H1 (cell line): ENCODE results near the gene PTPRH. TPM values are rescaled to one million over a fixed set of nuclear protein-coding genes. Genes with fewer than 3 reads are reported as not detected.

Experiments used
- CTCF ChIA-PET: fragments of 300-600 bp; sonication (Branson Sonifier 250); formaldehyde crosslinking; loops from one replicate; lab custom pipeline; 2021; ENCODE audit not compliant: partially characterized antibody; lab: Charles Lee
- POLR2A ChIA-PET: fragments of 300-600 bp; sonication (Branson Sonifier 250); formaldehyde crosslinking; loops from one replicate; lab custom pipeline; 2021; ENCODE audit warnings: inconsistent platforms; ENCODE audit not compliant: partially characterized antibody; lab: Charles Lee
- DNase-seq, 2 experiments: peaks; one replicate each; pipeline versions ENCODE4 v3.0.0 to v3.0.0-alpha.2; 2010 to 2022; ENCODE audit warnings: low spot score in 2 of 2, low read depth in 1 of 2, mixed read lengths in 1 of 2
- FAIRE-seq: peaks from 2 replicates; lab custom pipeline; 2011; peaks lifted over from hg19 to GRCh38; lab: Jason Lieb, UNC
- H2AFZ ChIP-seq: 2 replicates; pipeline ENCODE4 v1.8.1; 2012; ENCODE audit warnings: low read length, inconsistent platforms
- H2AK5ac ChIP-seq: 2 replicates; pipeline ENCODE4 v1.6.1; 2013; ENCODE audit warnings: low read depth, low read length
- H2BK120ac ChIP-seq: replicated peaks from 2 replicates; pipeline ENCODE3; 2013; ENCODE audit warnings: low read depth, low read length, inconsistent platforms
- H2BK12ac ChIP-seq: 2 replicates; pipeline ENCODE4 v1.6.1; 2013; ENCODE audit warnings: low read depth, low read length
- H2BK15ac ChIP-seq: 2 replicates; pipeline ENCODE4 v1.6.1; 2013; ENCODE audit warnings: low read length
- H2BK20ac ChIP-seq: 2 replicates; pipeline ENCODE4 v1.6.1; 2013; ENCODE audit warnings: low read length
- H2BK5ac ChIP-seq: 2 replicates; pipeline ENCODE4 v1.6.1; 2013; ENCODE audit warnings: low read depth, low read length
- H3K14ac ChIP-seq: 2 replicates; pipeline ENCODE4 v1.6.1; 2013; ENCODE audit warnings: inconsistent platforms; ENCODE audit not compliant: insufficient read length
- H3K18ac ChIP-seq: 2 replicates; pipeline ENCODE4 v1.6.1; 2013; ENCODE audit warnings: low read length; ENCODE audit errors: extremely low read depth
- H3K23ac ChIP-seq: 2 replicates; pipeline ENCODE4 v1.6.1; 2013; ENCODE audit warnings: inconsistent platforms; ENCODE audit not compliant: insufficient read length
- H3K23me2 ChIP-seq: 2 replicates; pipeline ENCODE4 v1.6.1; 2013; ENCODE audit warnings: low read depth, low read length
- H3K27ac ChIP-seq: 2 replicates; pipeline ENCODE4 v1.6.1; 2011; ENCODE audit warnings: low read depth, low read length, inconsistent platforms
- H3K27me3 ChIP-seq, 4 experiments: replicated peaks in 1 of 4; 1 replicate in 1 of 4; 2 replicates in 3 of 4; pipeline versions ENCODE4 v1.6.1 to v1.8.1; 2011 to 2013; ENCODE audit warnings: low read length in 3 of 4, mild to moderate bottlenecking in 3 of 4, inconsistent platforms in 2 of 4, mixed read lengths in 2 of 4, moderate library complexity in 1 of 4; ENCODE audit not compliant: control insufficient read depth in 3 of 4, insufficient read depth in 3 of 4; ENCODE audit errors: extremely low read depth in 1 of 4
- H3K36me3 ChIP-seq, 4 experiments: 2 replicates each; pipeline versions ENCODE4 v1.6.1 to v1.8.1; 2011 to 2013; ENCODE audit warnings: mild to moderate bottlenecking in 4 of 4, low read length in 3 of 4, moderate library complexity in 2 of 4, control low read depth in 1 of 4, inconsistent platforms in 1 of 4; ENCODE audit not compliant: insufficient read depth in 4 of 4, control insufficient read depth in 2 of 4
- H3K4ac ChIP-seq: replicated peaks from 2 replicates; pipeline ENCODE3; 2013; ENCODE audit warnings: low read length, low read depth, mixed read lengths, inconsistent platforms; ENCODE audit not compliant: insufficient read length
- H3K4me1 ChIP-seq, 4 experiments: replicated peaks in 1 of 4; 1 replicate in 1 of 4; 2 replicates in 3 of 4; pipeline versions ENCODE4 v1.6.1 to v1.8.1; 2011 to 2013; ENCODE audit warnings: low read length in 3 of 4, inconsistent platforms in 2 of 4, mixed read lengths in 1 of 4; ENCODE audit not compliant: insufficient read depth in 4 of 4, control insufficient read depth in 3 of 4
- H3K4me2 ChIP-seq, 2 experiments: 2 replicates each; pipeline versions ENCODE4 v1.6.1 to v1.8.1; 2011 to 2013; ENCODE audit warnings: low read depth in 2 of 2, low read length in 2 of 2, control low read depth in 1 of 2, inconsistent platforms in 1 of 2, mild to moderate bottlenecking in 1 of 2; ENCODE audit not compliant: insufficient read depth in 1 of 2
- H3K4me3 ChIP-seq, 4 experiments: fragments of 200-600, 300-600 bp in 1 of 4; sonication (generic), shearing (Covaris generic), sonication (Bioruptor Twin) in 1 of 4; 2 replicates each; pipeline versions ENCODE4 v1.5.1 to v1.8.1; 2011 to 2016; ENCODE audit warnings: low read length in 4 of 4, low read depth in 3 of 4, control low read depth in 2 of 4, inconsistent platforms in 2 of 4, mild to moderate bottlenecking in 2 of 4, mixed read lengths in 1 of 4, moderate library complexity in 1 of 4; ENCODE audit not compliant: insufficient read depth in 2 of 4; ENCODE audit errors: extremely low read depth in 1 of 4
- H3K56ac ChIP-seq: replicated peaks from 2 replicates; pipeline ENCODE3; 2013; ENCODE audit warnings: low read depth, mild to moderate bottlenecking, mixed read lengths, low read length, inconsistent platforms; ENCODE audit not compliant: insufficient read length
- H3K79me1 ChIP-seq: 2 replicates; pipeline ENCODE4 v1.6.1; 2013; ENCODE audit warnings: low read depth, low read length, control low read depth
- H3K79me2 ChIP-seq, 2 experiments: 2 replicates each; pipeline versions ENCODE4 v1.6.1 to v1.8.1; 2012 to 2013; ENCODE audit warnings: low read length in 2 of 2, mild to moderate bottlenecking in 2 of 2, inconsistent platforms in 1 of 2; ENCODE audit not compliant: insufficient read depth in 2 of 2, control insufficient read depth in 1 of 2
- H3K9ac ChIP-seq, 4 experiments: replicated peaks in 1 of 4; 1 replicate in 1 of 4; 2 replicates in 3 of 4; pipeline versions ENCODE4 v1.6.1 to v1.8.1; 2011 to 2013; ENCODE audit warnings: low read depth in 3 of 4, low read length in 3 of 4, control low read depth in 2 of 4, mild to moderate bottlenecking in 2 of 4, moderate library complexity in 2 of 4, inconsistent platforms in 1 of 4; ENCODE audit errors: extremely low read depth in 1 of 4
- H3K9me3 ChIP-seq, 2 experiments: 2 replicates each; pipeline versions ENCODE4 v1.6.1 to v1.8.1; 2012 to 2013; ENCODE audit warnings: mild to moderate bottlenecking in 2 of 2, moderate library complexity in 2 of 2, control low read depth in 1 of 2, inconsistent platforms in 1 of 2, low read depth in 1 of 2, low read length in 1 of 2, mixed read lengths in 1 of 2; ENCODE audit not compliant: insufficient read depth in 2 of 2
- H4K20me1 ChIP-seq, 2 experiments: replicated peaks in 1 of 2; 2 replicates each; pipeline versions ENCODE3 to v1.8.1; 2011 to 2013; ENCODE audit warnings: inconsistent platforms in 2 of 2, low read length in 2 of 2, mild to moderate bottlenecking in 1 of 2; ENCODE audit not compliant: insufficient read depth in 2 of 2, control insufficient read depth in 1 of 2
- H4K5ac ChIP-seq: 2 replicates; pipeline ENCODE4 v1.6.1; 2013; ENCODE audit warnings: low read length, low read depth, mixed read lengths, inconsistent platforms; ENCODE audit not compliant: insufficient read length
- H4K8ac ChIP-seq: 2 replicates; pipeline ENCODE4 v1.8.0; 2013; ENCODE audit warnings: mild to moderate bottlenecking, moderate library complexity, low read length, inconsistent platforms; ENCODE audit not compliant: insufficient read depth; ENCODE audit errors: extremely low read depth
- H4K91ac ChIP-seq: replicated peaks from 2 replicates; pipeline ENCODE3; 2013; ENCODE audit warnings: low read length, mixed read lengths, inconsistent platforms; ENCODE audit not compliant: insufficient read length
- ATF2 ChIP-seq: IDR thresholded peaks from 2 replicates; pipeline ENCODE4 v1.6.1; 2012; ENCODE audit warnings: low read length, inconsistent platforms
- ATF3 ChIP-seq: IDR thresholded peaks from 2 replicates; pipeline ENCODE4 v1.6.1; 2011; ENCODE audit warnings: low read depth, mild to moderate bottlenecking, low read length; ENCODE audit not compliant: insufficient read depth
- CEBPB ChIP-seq: IDR thresholded peaks from 2 replicates; pipeline ENCODE4 v1.6.1; 2012; ENCODE audit warnings: low read depth, low read length
- EP300 ChIP-seq, 2 experiments: IDR thresholded peaks; 1 replicate in 1 of 2; 2 replicates in 1 of 2; pipeline ENCODE4 v1.6.1; 2011 to 2012; ENCODE audit warnings: low read depth in 2 of 2, low read length in 2 of 2, mild to moderate bottlenecking in 2 of 2, borderline replicate concordance in 1 of 2, inconsistent platforms in 1 of 2, moderate library complexity in 1 of 2
- PHF8 ChIP-seq: fragments of 200-600 bp; sonication (generic); conservative IDR thresholded peaks from 2 replicates; pipeline ENCODE4 v1.7.1; 2012; ENCODE audit warnings: low read depth, mild to moderate bottlenecking, inconsistent platforms, low read length, moderate library complexity
- SAP30 ChIP-seq: fragments of 300-600 bp; sonication (generic); IDR thresholded peaks from 2 replicates; pipeline ENCODE4 v1.7.1; 2012; ENCODE audit warnings: low read length, moderate library complexity, mild to moderate bottlenecking, inconsistent platforms; ENCODE audit not compliant: insufficient read depth, insufficient replicate concordance
- SIX5 ChIP-seq: IDR thresholded peaks from 2 replicates; pipeline ENCODE4 v1.6.1; 2011; ENCODE audit warnings: mild to moderate bottlenecking, low read depth, low read length
- SP1 ChIP-seq: IDR thresholded peaks from 2 replicates; pipeline ENCODE4 v1.6.1; 2011; ENCODE audit warnings: low read depth, low read length
- TBP ChIP-seq: IDR thresholded peaks from 2 replicates; pipeline ENCODE4 v1.6.1; 2011; ENCODE audit warnings: low read depth, low read length, improper control_type of control experiment
- TCF12 ChIP-seq: IDR thresholded peaks from 2 replicates; pipeline ENCODE4 v1.6.1; 2011; ENCODE audit warnings: low read depth, mild to moderate bottlenecking, low read length
- WGBS, 2 experiments: shearing (Covaris generic) in 1 of 2; methylation state at CpG; one replicate each; pipeline versions ENCODE4 v1.1.6 to v1.1.7; 2013 to 2015; ENCODE audit warnings: low lambda C conversion rate in 2 of 2, mixed read lengths in 2 of 2, inconsistent platforms in 1 of 2, low coverage in 1 of 2, missing lambda C conversion rate in 1 of 2; ENCODE audit not compliant: insufficient replicate concordance in 2 of 2, insufficient coverage in 1 of 2, insufficient read length in 1 of 2; ENCODE audit errors: extremely low coverage in 1 of 2, missing lambda C conversion rate in 1 of 2; 5-methylcytosine and 5-hydroxymethylcytosine counted together
- polyA plus RNA-seq, 7 experiments: library from polyadenylated mRNA; depleted of rRNA in 3 of 7; stranded (reverse) in 5 of 7; unstranded in 2 of 7; fragments of >200 nt in 5 of 7; fragments of 200-250 nt in 2 of 7; gene quantifications; 1 replicate in 5 of 7; 2 replicates in 1 of 7; 4 replicates in 1 of 7; pipeline versions ENCODE4 v1.2.1 to v1.2.3, GENCODE V29; 2011 to 2013; ENCODE audit warnings: missing spikeins in 2 of 7, mixed read lengths in 2 of 7
- total RNA-seq: library from RNA; stranded (reverse); fragmentation: NEBNext Ultra II Directional; extraction: Animal tissue kit (Norgen Biotek cat#: 25700); gene quantifications from 2 replicates; pipeline ENCODE4 v1.2.1, GENCODE V29; 2021

Gene PTPRH
- total and polyA plus RNA-seq, 2 of the 8 experiments (the other 6 are each of a cell fraction or from before 2014, with no cell fraction given), result 0.30 to 0.39 TPM

DNA sequence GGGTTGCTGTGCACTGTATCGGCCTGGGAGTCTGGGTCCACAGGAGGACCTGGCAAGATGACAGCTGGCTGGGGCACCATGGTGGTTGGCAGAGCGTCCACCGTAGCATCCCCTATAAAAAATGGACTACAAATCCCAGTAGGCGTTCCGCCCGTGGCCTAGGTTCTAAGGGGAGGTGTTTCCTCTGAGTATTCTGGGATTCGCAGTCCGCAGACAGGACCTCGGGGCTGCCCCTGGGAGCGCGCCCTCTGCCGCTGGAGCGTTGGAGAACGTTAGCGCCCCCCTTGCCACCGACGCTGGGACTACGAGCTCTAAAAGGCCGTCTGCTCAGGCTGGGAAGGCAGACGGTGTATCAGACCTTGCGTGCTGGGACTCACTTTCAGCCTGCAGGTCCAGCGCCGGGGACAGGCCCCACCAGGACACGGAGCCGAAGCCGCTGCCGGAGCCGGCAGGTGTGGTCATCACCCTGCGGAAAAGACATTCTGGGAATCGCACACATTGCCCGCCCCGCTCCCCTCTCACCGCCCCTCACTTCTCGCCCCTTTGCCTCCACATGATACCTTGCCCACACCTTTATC lies 43.3 kb downstream of the PTPRH start:
- H3K79me1 ChIP-seq, result no peaks in the 10 kb centered on the region
- 2% methylated on average over 32 of the region's 34 CpGs; no CpG with 5 or more reads in 1 of the 2 experiments for WGBS, 2 experiments
- H4K20me1 ChIP-seq, result peaks cover 0 to 1% of the 10 kb centered on the region in 2 experiments
- peaks cover 2 to 5% (median 4%) of the 10 kb centered on the region in 4 experiments; a peak in 5 of 7 replicates for H3K4me1 ChIP-seq
- no peaks in the 10 kb centered on the region for H3K9me3 ChIP-seq
- no peak overlapping the region for H3K14ac ChIP-seq
- H3K56ac ChIP-seq, result no peak overlapping the region
- H2BK20ac ChIP-seq, result no peak overlapping the region
- no peak overlapping the region for H3K23ac ChIP-seq
- no peak overlapping the region for H2BK15ac ChIP-seq
- ChIA-PET POLR2A (interaction anchor here (0.6 to 2.4 kb wide), 11 partner anchors 9 to 241 kb away, joined by 3 to 9 read pairs (median 6); partner anchors contain the start of genes TNNT1 and UBE2S), CTCF (interaction anchor here (0.6 to 3.4 kb wide), 34 partner anchors 8 to 287 kb away, joined by 3 to 55 read pairs (median 4); partner anchors contain the start of genes SYT5 and TNNI3)
- H3K79me2 ChIP-seq, result no peaks in the 10 kb centered on the region
- H3K23me2 ChIP-seq, result peaks cover 4% of the 10 kb centered on the region; the same call in 1 of the 2 replicates
- no peak overlapping the region for H3K27ac ChIP-seq
- FAIRE-seq (peak; percentile 90), DNase-seq (peak in 1 of 2 experiments; percentile 91)
- no peak overlapping the region; the same call in 1 of the 2 replicates for H2BK5ac ChIP-seq
- no peak overlapping the region for H2AK5ac ChIP-seq
- no peak overlapping the region for H3K9ac ChIP-seq
- no peak overlapping the region for H4K5ac ChIP-seq
- H2AFZ ChIP-seq, result no peak overlapping the region
- H3K36me3 ChIP-seq, result no peaks in the 10 kb centered on the region
- no peak overlapping the region for H3K18ac ChIP-seq
- no peak overlapping the region for H4K8ac ChIP-seq
- no peak overlapping the region for H4K91ac ChIP-seq
- H3K4me2 ChIP-seq, result peak overlapping the region; percentile 91 to 96
- peaks cover 5 to 31% (median 15%) of the 10 kb centered on the region in 4 experiments; a peak in 6 of 7 replicates for H3K27me3 ChIP-seq
- H2BK12ac ChIP-seq, result no peak overlapping the region
- H3K4ac ChIP-seq, result no peak overlapping the region
- peak overlapping the region; percentile 29 to 66 (median 54); a peak in 7 of 8 replicates for H3K4me3 ChIP-seq
- H2BK120ac ChIP-seq, result no peak overlapping the region
- no peak for TF ChIP-seq SAP30
- peak; percentile 56; the same call in 1 of the 2 replicates for TF ChIP-seq SP1
- TF ChIP-seq EP300 (IDR thresholded peaks at IDR 0.05; ENCODE audit: borderline replicate concordance in 1 of 2, low read depth in 2 of 2, low read length in 2 of 2), result no peak
- TF ChIP-seq CEBPB, result no peak
- TF ChIP-seq TCF12, result 0 out of 2 replicates have a peak, but pooled peaks have one; percentile 15
- peak; percentile 96 for TF ChIP-seq SIX5
- no peak for TF ChIP-seq ATF2
- peak; percentile 74; the same call in 1 of the 2 replicates for TF ChIP-seq ATF3
- no peak for TF ChIP-seq TBP
- TF ChIP-seq PHF8, result no peak
